ENCODE measurements around the gene ACIN1. TPM values are rescaled to one million over a fixed set of nuclear protein-coding genes. Genes with fewer than 3 reads are reported as not detected.

Gene ACIN1
- total and polyA plus RNA-seq, 2 of the 13 experiments (the other 11 are each of a cell fraction or from before 2014, with no cell fraction given), result 165 to 183 TPM

DNA sequence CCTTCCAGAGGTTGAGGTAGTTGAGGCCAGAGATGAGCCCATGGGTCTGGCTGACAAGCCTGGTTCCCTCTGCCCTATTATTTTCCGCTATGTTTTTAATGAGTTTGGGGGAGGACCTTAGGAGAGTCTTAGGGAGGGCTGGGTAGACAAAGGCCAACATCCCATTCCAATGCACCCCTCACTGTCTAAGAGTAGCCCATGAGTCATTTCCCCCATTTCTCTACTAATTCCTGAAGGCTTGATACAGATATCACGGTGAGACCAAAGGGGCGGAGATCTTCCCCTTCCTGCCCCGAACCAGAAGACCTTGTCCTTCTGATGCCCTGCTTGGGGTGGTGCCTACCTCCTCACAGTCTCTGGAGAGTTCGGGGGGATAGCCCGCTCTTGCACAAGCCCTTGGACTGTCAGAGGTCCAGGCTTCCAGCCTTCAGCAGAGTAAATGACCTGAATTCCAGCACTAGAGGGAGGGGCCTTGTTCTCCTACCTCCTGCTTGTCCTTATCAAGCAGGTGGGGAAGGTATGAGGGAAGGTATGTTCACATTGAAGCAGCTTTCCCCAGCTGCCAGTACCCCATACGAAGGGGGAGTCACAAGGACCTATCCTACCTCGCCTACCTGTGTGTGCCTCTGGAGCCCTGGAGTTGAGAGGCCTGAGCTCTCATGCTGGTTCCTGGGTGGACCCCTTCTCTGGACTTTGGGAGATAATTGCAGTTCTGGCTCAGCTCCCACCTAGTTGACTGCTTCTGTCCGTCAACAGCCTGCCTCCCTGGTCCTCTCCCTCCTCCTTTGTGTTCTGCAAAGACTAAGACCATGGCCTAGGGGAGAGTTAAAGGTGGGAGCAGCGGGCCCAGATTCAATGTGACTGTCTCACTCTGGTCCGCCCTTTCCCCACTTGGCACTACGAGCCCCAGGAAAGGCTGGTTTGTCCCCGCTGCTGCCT, 49.2 kb downstream of the ACIN1 start (continued):
- no peak for TF ChIP-seq ZNF75D (CRISPR knock-in tag; IDR thresholded peaks at IDR 0.05; ENCODE audit: borderline replicate concordance)
- no peak for TF ChIP-seq ZBTB3 (CRISPR knock-in tag; IDR thresholded peaks at IDR 0.05; ENCODE audit: borderline replicate concordance, low read depth)
- TF ChIP-seq SNRNP70 (IDR thresholded peaks at IDR 0.05; ENCODE audit: low read depth, low read length), result no peak
- TF ChIP-seq PITX1 (CRISPR knock-in tag; IDR thresholded peaks at IDR 0.05), result 0 out of 2 replicates have a peak, but pooled peaks have one; percentile 23
- no peak for TF ChIP-seq CENPT (CRISPR knock-in tag; IDR thresholded peaks at IDR 0.05; ENCODE audit: low read depth)
- TF ChIP-seq, protein P1, sequence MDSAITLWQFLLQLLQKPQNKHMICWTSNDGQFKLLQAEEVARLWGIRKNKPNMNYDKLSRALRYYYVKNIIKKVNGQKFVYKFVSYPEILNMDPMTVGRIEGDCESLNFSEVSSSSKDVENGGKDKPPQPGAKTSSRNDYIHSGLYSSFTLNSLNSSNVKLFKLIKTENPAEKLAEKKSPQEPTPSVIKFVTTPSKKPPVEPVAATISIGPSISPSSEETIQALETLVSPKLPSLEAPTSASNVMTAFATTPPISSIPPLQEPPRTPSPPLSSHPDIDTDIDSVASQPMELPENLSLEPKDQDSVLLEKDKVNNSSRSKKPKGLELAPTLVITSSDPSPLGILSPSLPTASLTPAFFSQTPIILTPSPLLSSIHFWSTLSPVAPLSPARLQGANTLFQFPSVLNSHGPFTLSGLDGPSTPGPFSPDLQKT (CRISPR knock-in tag; IDR thresholded peaks at IDR 0.05; ENCODE audit: borderline replicate concordance), result no peak
- 0 out of 2 replicates have a peak, but pooled peaks have one; percentile 80 for TF ChIP-seq ZNF839 (CRISPR knock-in tag; IDR thresholded peaks at IDR 0.05; ENCODE audit: borderline replicate concordance)
- TF ChIP-seq DPF2 (CRISPR knock-in tag; IDR thresholded peaks at IDR 0.05; ENCODE audit: borderline replicate concordance, low read depth), result no peak
- TF ChIP-seq ZNF292 (CRISPR knock-in tag; IDR thresholded peaks at IDR 0.05; ENCODE audit: borderline replicate concordance, low read depth), result 0 out of 2 replicates have a peak, but pooled peaks have one; percentile 38
- TF ChIP-seq ZNF430 (CRISPR knock-in tag; IDR thresholded peaks at IDR 0.05), result no peak
- peak; percentile 14; the same call in 1 of the 2 replicates for TF ChIP-seq ZFX (CRISPR knock-in tag; IDR thresholded peaks at IDR 0.05; ENCODE audit: low read depth)
- peak; percentile 61; the same call in 1 of the 2 replicates for TF ChIP-seq ZNF607 (CRISPR knock-in tag; IDR thresholded peaks at IDR 0.05; ENCODE audit: borderline replicate concordance)
- TF ChIP-seq ZNF629 (CRISPR knock-in tag; conservative IDR thresholded peaks at IDR 0.05), result no peak
- no peak for TF ChIP-seq ZNF17 (CRISPR knock-in tag; IDR thresholded peaks at IDR 0.05)
- peak; percentile 36; the same call in 1 of the 2 replicates for TF ChIP-seq HDAC1 (CRISPR knock-in tag; IDR thresholded peaks at IDR 0.05)
- TF ChIP-seq EZH2 (conservative IDR thresholded peaks at IDR 0.05; ENCODE audit: low read depth, low read length), result 0 out of 2 replicates have a peak, but pooled peaks have one; percentile 30
- TF ChIP-seq, protein P2, sequence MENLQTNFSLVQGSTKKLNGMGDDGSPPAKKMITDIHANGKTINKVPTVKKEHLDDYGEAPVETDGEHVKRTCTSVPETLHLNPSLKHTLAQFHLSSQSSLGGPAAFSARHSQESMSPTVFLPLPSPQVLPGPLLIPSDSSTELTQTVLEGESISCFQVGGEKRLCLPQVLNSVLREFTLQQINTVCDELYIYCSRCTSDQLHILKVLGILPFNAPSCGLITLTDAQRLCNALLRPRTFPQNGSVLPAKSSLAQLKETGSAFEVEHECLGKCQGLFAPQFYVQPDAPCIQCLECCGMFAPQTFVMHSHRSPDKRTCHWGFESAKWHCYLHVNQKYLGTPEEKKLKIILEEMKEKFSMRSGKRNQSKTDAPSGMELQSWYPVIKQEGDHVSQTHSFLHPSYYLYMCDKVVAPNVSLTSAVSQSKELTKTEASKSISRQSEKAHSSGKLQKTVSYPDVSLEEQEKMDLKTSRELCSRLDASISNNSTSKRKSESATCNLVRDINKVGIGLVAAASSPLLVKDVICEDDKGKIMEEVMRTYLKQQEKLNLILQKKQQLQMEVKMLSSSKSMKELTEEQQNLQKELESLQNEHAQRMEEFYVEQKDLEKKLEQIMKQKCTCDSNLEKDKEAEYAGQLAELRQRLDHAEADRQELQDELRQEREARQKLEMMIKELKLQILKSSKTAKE (CRISPR knock-in tag; IDR thresholded peaks at IDR 0.05; ENCODE audit: borderline replicate concordance), result no peak
- TF ChIP-seq ZMYM2 (CRISPR knock-in tag; IDR thresholded peaks at IDR 0.05), result no peak
- TF ChIP-seq, protein P3, sequence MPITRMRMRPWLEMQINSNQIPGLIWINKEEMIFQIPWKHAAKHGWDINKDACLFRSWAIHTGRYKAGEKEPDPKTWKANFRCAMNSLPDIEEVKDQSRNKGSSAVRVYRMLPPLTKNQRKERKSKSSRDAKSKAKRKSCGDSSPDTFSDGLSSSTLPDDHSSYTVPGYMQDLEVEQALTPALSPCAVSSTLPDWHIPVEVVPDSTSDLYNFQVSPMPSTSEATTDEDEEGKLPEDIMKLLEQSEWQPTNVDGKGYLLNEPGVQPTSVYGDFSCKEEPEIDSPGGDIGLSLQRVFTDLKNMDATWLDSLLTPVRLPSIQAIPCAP (CRISPR knock-in tag; IDR thresholded peaks at IDR 0.05; ENCODE audit: low read depth), result no peak
- no peak for TF ChIP-seq CBX1 (IDR thresholded peaks at IDR 0.05; ENCODE audit: low read depth)
- TF ChIP-seq NFIB (CRISPR knock-in tag; IDR thresholded peaks at IDR 0.05; ENCODE audit: borderline replicate concordance), result 0 out of 2 replicates have a peak, but pooled peaks have one; percentile 17
- TF ChIP-seq ZFP41 (CRISPR knock-in tag; IDR thresholded peaks at IDR 0.05; ENCODE audit: borderline replicate concordance), result 0 out of 2 replicates have a peak, but pooled peaks have one; percentile 33
- 0 out of 2 replicates have a peak, but pooled peaks have one; percentile 6 for TF ChIP-seq ETV5 (CRISPR knock-in tag; IDR thresholded peaks at IDR 0.05; ENCODE audit: borderline replicate concordance)
- no peak for TF ChIP-seq ZNF264 (CRISPR knock-in tag; IDR thresholded peaks at IDR 0.05)
- no peak for TF ChIP-seq DNMT1 (CRISPR knock-in tag; IDR thresholded peaks at IDR 0.05)

All from HepG2 (cell line).